ENCODE data around the gene SF1.
"Not testable (repeated sequence)": the region's sequence is repeated elsewhere in the genome, so short reads cannot be mapped to it uniquely, and the experiment has no call there.

DNA sequence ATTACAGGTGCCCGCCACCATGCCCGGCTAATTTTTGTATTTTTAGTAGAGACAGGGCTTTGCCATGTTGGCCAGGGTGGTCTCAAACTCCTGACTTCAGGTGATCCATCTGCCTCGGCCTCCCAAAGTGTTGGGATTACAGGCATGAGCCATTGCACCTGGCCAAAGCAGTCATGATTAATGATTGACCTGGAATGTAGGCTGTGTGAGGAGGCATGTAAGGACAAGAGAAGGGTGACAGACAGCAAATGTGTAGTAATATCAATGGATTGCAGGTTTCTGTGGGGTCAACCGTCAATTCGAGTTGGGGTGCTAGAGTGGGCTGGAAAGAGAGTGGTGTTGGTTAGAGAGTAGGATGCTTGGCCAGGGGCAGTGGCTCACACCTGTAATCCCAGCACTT is 37.1 kb upstream of the SF1 start:
- TF ChIP-seq, protein P1, sequence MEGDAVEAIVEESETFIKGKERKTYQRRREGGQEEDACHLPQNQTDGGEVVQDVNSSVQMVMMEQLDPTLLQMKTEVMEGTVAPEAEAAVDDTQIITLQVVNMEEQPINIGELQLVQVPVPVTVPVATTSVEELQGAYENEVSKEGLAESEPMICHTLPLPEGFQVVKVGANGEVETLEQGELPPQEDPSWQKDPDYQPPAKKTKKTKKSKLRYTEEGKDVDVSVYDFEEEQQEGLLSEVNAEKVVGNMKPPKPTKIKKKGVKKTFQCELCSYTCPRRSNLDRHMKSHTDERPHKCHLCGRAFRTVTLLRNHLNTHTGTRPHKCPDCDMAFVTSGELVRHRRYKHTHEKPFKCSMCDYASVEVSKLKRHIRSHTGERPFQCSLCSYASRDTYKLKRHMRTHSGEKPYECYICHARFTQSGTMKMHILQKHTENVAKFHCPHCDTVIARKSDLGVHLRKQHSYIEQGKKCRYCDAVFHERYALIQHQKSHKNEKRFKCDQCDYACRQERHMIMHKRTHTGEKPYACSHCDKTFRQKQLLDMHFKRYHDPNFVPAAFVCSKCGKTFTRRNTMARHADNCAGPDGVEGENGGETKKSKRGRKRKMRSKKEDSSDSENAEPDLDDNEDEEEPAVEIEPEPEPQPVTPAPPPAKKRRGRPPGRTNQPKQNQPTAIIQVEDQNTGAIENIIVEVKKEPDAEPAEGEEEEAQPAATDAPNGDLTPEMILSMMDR (IDR thresholded peaks at IDR 0.05; ENCODE audit: low read depth, low read length) = not testable (repeated sequence)
- not testable (repeated sequence) for TF ChIP-seq POLR2A (IDR thresholded peaks at IDR 0.05; ENCODE audit: extremely low read depth, insufficient read length)
